Endodermal cell (in vitro differentiated cells): ENCODE results near the gene PTPRR. TPM values are rescaled to one million over a fixed set of nuclear protein-coding genes. Genes with fewer than 3 reads are reported as not detected.

Experiments
- DNase-seq: peaks from one replicate; pipeline ENCODE4 v3.0.0-alpha.2; 2017
- H3K27ac ChIP-seq: 2 replicates; pipeline ENCODE4 v1.5.1; 2013; ENCODE audit warnings: mild to moderate bottlenecking, low read depth, low read length, moderate library complexity
- H3K27me3 ChIP-seq: 2 replicates; pipeline ENCODE4 v1.6.1; 2013; ENCODE audit warnings: mild to moderate bottlenecking, low read length, moderate library complexity; ENCODE audit not compliant: insufficient read depth, control insufficient read depth, poor library complexity, severe bottlenecking
- H3K36me3 ChIP-seq: 2 replicates; pipeline ENCODE4 v1.7.0; 2013; ENCODE audit warnings: mild to moderate bottlenecking, low read length, moderate library complexity; ENCODE audit not compliant: control insufficient read depth, insufficient read depth
- H3K4me1 ChIP-seq: one replicate; pipeline ENCODE4 v1.7.0; 2013; ENCODE audit warnings: low read length; ENCODE audit not compliant: control insufficient read depth, insufficient read depth
- H3K4me3 ChIP-seq: 2 replicates; pipeline ENCODE4 v1.5.1; 2013; ENCODE audit warnings: mild to moderate bottlenecking, low read length, moderate library complexity
- H3K9ac ChIP-seq: 2 replicates; pipeline ENCODE4 v1.6.1; 2013; ENCODE audit warnings: mild to moderate bottlenecking, low read length, moderate library complexity; ENCODE audit not compliant: poor library complexity, severe bottlenecking; ENCODE audit errors: extremely low read depth
- H3K9me3 ChIP-seq: 2 replicates; pipeline ENCODE4 v1.6.1; 2013; ENCODE audit warnings: mild to moderate bottlenecking, low read length, moderate library complexity; ENCODE audit not compliant: control insufficient read depth
- H3K27ac Mint-ChIP-seq: 2 replicates; pipeline ENCODE4 v1.8.0; 2020; ENCODE audit warnings: mixed read lengths
- H3K27me3 Mint-ChIP-seq: 2 replicates; pipeline ENCODE4 v1.8.0; 2021; ENCODE audit warnings: mild to moderate bottlenecking, mixed read lengths; ENCODE audit not compliant: insufficient read depth
- H3K36me3 Mint-ChIP-seq: 2 replicates; pipeline ENCODE4 v1.8.0; 2020; ENCODE audit warnings: low read depth, mixed read lengths
- H3K4me1 Mint-ChIP-seq: 2 replicates; pipeline ENCODE4 v1.8.0; 2020; ENCODE audit warnings: mixed read lengths
- H3K4me3 Mint-ChIP-seq: 2 replicates; pipeline ENCODE4 v1.8.0; 2020; ENCODE audit warnings: mild to moderate bottlenecking, moderate library complexity, mixed read lengths
- H3K9me3 Mint-ChIP-seq: 2 replicates; pipeline ENCODE4 v1.8.0; 2020; ENCODE audit warnings: mild to moderate bottlenecking, mixed read lengths
- WGBS, 2 experiments: methylation state at CpG; one replicate each; pipeline versions ENCODE4 v1.1.5 to v1.1.7; 2013; ENCODE audit warnings: missing lambda C conversion rate in 2 of 2, mixed read lengths in 1 of 2; ENCODE audit not compliant: insufficient coverage in 1 of 2, insufficient read length in 1 of 2; 5-methylcytosine and 5-hydroxymethylcytosine counted together
- total RNA-seq, 2 donors: library from RNA; stranded (reverse); fragmentation: NEBNext Ultra II Directional in 1 of 2; extraction: Animal tissue kit (Norgen Biotek cat#: 25700) in 1 of 2; gene quantifications; 2 replicates in 1 of 2; 3 replicates in 1 of 2; pipeline ENCODE4 v1.2.1, GENCODE V29; 2021
- TF ChIP-seq, protein P1 (sequence below): fragments of 200-600 bp; sonication (generic); conservative IDR thresholded peaks from 2 replicates; pipeline ENCODE4 v1.5.0; 2021; ENCODE audit warnings: antibody characterized with exemption, mild to moderate bottlenecking

PTPRR gene
- total RNA-seq, 2 donors from 2014 or later, result 0.27 to 0.40 TPM

- Histone ChIP-seq H3K9me3 (no peaks in the 10 kb centered on the region), H3K36me3 (no peaks in the 10 kb centered on the region), H3K27me3 (no peaks in the 10 kb centered on the region), H3K4me1 (no peaks in the 10 kb centered on the region), H3K4me3 (no peak overlapping the region), H3K9ac (no peak overlapping the region), H3K27ac (no peak overlapping the region)
- no peak for DNase-seq
- WGBS, 2 experiments, result 85% methylated on average over 2 of the region's 2 CpGs; no CpG with 5 or more reads in 1 of the 2 experiments
- H3K4me3 Mint-ChIP-seq, result no peak overlapping the region
- H3K36me3 Mint-ChIP-seq, result no peaks in the 10 kb centered on the region
- H3K9me3 Mint-ChIP-seq, result peaks cover 5% of the 10 kb centered on the region
- peaks cover 2% of the 10 kb centered on the region for H3K4me1 Mint-ChIP-seq
- no peak overlapping the region for H3K27ac Mint-ChIP-seq
- H3K27me3 Mint-ChIP-seq, result no peaks in the 10 kb centered on the region
- TF ChIP-seq, protein P1, sequence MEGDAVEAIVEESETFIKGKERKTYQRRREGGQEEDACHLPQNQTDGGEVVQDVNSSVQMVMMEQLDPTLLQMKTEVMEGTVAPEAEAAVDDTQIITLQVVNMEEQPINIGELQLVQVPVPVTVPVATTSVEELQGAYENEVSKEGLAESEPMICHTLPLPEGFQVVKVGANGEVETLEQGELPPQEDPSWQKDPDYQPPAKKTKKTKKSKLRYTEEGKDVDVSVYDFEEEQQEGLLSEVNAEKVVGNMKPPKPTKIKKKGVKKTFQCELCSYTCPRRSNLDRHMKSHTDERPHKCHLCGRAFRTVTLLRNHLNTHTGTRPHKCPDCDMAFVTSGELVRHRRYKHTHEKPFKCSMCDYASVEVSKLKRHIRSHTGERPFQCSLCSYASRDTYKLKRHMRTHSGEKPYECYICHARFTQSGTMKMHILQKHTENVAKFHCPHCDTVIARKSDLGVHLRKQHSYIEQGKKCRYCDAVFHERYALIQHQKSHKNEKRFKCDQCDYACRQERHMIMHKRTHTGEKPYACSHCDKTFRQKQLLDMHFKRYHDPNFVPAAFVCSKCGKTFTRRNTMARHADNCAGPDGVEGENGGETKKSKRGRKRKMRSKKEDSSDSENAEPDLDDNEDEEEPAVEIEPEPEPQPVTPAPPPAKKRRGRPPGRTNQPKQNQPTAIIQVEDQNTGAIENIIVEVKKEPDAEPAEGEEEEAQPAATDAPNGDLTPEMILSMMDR, result no peak
Observed at GRCh38 chr12:70779250-70779649, 141.3 kb downstream of the PTPRR start.

- H3K9me3 Mint-ChIP-seq, result no peaks in the 10 kb centered on the region
- no peaks in the 10 kb centered on the region for H3K27me3 Mint-ChIP-seq
- H3K4me3 Mint-ChIP-seq, result no peak overlapping the region
- no peaks in the 10 kb centered on the region for H3K36me3 ChIP-seq
- TF ChIP-seq, protein P1, result no peak
- H3K27ac Mint-ChIP-seq, result no peak overlapping the region
- H3K4me1 Mint-ChIP-seq, result peaks cover 6% of the 10 kb centered on the region
- no peaks in the 10 kb centered on the region for H3K27me3 ChIP-seq
- H3K9me3 ChIP-seq, result no peaks in the 10 kb centered on the region
- DNase-seq, result no peak
- H3K36me3 Mint-ChIP-seq, result no peaks in the 10 kb centered on the region
- H3K4me3 ChIP-seq, result no peak overlapping the region
- H3K4me1 ChIP-seq, result peaks cover 2% of the 10 kb centered on the region
- no peak overlapping the region for H3K27ac ChIP-seq
- no peak overlapping the region for H3K9ac ChIP-seq
Observed at GRCh38 chr12:70774055-70774454, 146.5 kb downstream of the PTPRR start.

DNA sequence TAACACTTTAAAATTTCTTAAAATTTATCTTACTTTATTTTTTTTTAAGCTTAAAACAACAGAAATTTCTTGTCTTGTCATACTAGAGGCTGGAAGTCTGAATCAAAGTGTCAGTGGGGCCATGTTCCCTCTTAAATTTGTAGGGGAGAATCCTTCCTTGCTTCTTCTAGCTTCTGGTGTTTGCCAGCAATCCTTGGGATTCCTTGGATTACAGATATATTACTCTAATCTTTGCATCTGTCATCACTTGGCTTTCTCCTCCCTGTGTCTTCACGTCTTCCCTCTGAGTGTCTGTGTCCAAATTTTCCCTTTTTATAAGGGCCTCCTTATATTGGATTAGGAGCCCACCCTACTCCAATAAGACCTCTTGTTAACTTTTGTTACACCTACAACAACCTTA, 147.7 kb downstream of the PTPRR start:
- Histone ChIP-seq H3K4me1 (peaks cover 2% of the 10 kb centered on the region), H3K4me3 (no peak overlapping the region), H3K9me3 (no peaks in the 10 kb centered on the region), H3K9ac (no peak overlapping the region), H3K36me3 (no peaks in the 10 kb centered on the region), H3K27ac (no peak overlapping the region), H3K27me3 (no peaks in the 10 kb centered on the region)
- TF ChIP-seq, protein P1, result no peak
- H3K9me3 Mint-ChIP-seq, result no peaks in the 10 kb centered on the region
- H3K36me3 Mint-ChIP-seq, result no peaks in the 10 kb centered on the region
- no peaks in the 10 kb centered on the region for H3K27me3 Mint-ChIP-seq
- no peak overlapping the region for H3K4me3 Mint-ChIP-seq
- WGBS, 2 experiments, result 75 to 82% methylated on average over 1 of the region's 1 CpG
- H3K4me1 Mint-ChIP-seq, result peaks cover 6% of the 10 kb centered on the region
- H3K27ac Mint-ChIP-seq, result no peak overlapping the region
- no peak for DNase-seq
